ENCODE results near the gene CLCN1.
"Not testable (repeated sequence)": the region's sequence is repeated elsewhere in the genome, so short reads cannot be mapped to it uniquely, and the experiment has no call there.

GRCh38 chr7:143392427-143392826, 76.5 kb downstream of the CLCN1 start:
- TF ChIP-seq CTCF (conservative IDR thresholded peaks at IDR 0.05; ENCODE audit: low read depth, low read length); FOS (IDR thresholded peaks at IDR 0.05; ENCODE audit: low read depth, low read length); RCOR1 (IDR thresholded peaks at IDR 0.05; ENCODE audit: insufficient replicate concordance, low read length); MXI1 (IDR thresholded peaks at IDR 0.05; ENCODE audit: borderline replicate concordance, low read depth, low read length); USF2 (IDR thresholded peaks at IDR 0.05; ENCODE audit: low read depth, low read length); POLR2A (IDR thresholded peaks at IDR 0.05; ENCODE audit: low read depth, low read length); MAFK (IDR thresholded peaks at IDR 0.05; ENCODE audit: low read depth, low read length); CEBPB (IDR thresholded peaks at IDR 0.05; ENCODE audit: low read depth, low read length); NFE2L2 (IDR thresholded peaks at IDR 0.05; ENCODE audit: low read depth, low read length); RAD21 (IDR thresholded peaks at IDR 0.05; ENCODE audit: low read length): not testable (repeated sequence)

All from IMR-90 (cell line).